GM12878 (cell line): ENCODE data around the gene ARID3B. TPM values are rescaled to one million over a fixed set of nuclear protein-coding genes. Genes with fewer than 3 reads are reported as not detected.

ENCODE experiments used
- ATAC-seq: fragments of 200-7000 bp; cut with Tn5 transposase; 3 replicates; pipeline ENCODE4 v1.9.1; 2020; ENCODE audit warnings: mild to moderate bottlenecking, moderate library complexity
- BruUV-seq: library from RNA; stranded (reverse); fragments of 400-500 nt; replicated peaks from 2 replicates; lab custom pipeline; 2021; lab: Mats Ljungman, UMichigan
- CTCF ChIA-PET: fragments of 300-600 bp; sonication (Branson Sonifier 250); formaldehyde crosslinking; extraction: SDS; loops from one replicate; lab custom pipeline; 2021; ENCODE audit warnings: inconsistent platforms; lab: Yijun Ruan, JAX
- POLR2A ChIA-PET: fragments of 350-600 bp; formaldehyde crosslinking; extraction: SDS; loops from one replicate; lab custom pipeline; 2021; ENCODE audit warnings: inconsistent platforms; lab: Charles Lee
- RAD21 ChIA-PET: fragments of 300-600 bp; sonication (Branson Sonifier 250); formaldehyde crosslinking; loops from one replicate; lab custom pipeline; 2023; ENCODE audit warnings: antibody characterized with exemption; ENCODE audit not compliant: unreplicated experiment; lab: Charles Lee
- SMC1A ChIA-PET: fragments of 300-600 bp; sonication (Branson Sonifier 250); formaldehyde crosslinking; loops from one replicate; lab custom pipeline; 2023; ENCODE audit not compliant: unreplicated experiment, uncharacterized antibody; lab: Charles Lee
- DNase-seq: peaks from one replicate; pipeline ENCODE4 v3.0.0-alpha.2; 2011; ENCODE audit warnings: low read depth, low spot score
- FAIRE-seq: peaks from 3 replicates; lab custom pipeline; 2011; peaks lifted over from hg19 to GRCh38; lab: Jason Lieb, UNC
- H2AFZ ChIP-seq: 2 replicates; pipeline ENCODE4 v1.6.0; 2011; ENCODE audit warnings: low read depth, low read length, control low read depth; ENCODE audit not compliant: control insufficient read depth
- H3K27ac ChIP-seq: 2 replicates; pipeline ENCODE4 v1.5.1; 2011; ENCODE audit warnings: control low read depth; ENCODE audit not compliant: control insufficient read depth, insufficient read depth
- H3K27me3 ChIP-seq, 2 experiments: replicated peaks in 1 of 2; 2 replicates each; pipeline versions ENCODE4 v1.6.0 to v1.6.1; 2011; ENCODE audit warnings: low read length in 1 of 2; ENCODE audit not compliant: control insufficient read depth in 2 of 2, insufficient read depth in 2 of 2
- H3K36me3 ChIP-seq, 2 experiments: 2 replicates each; pipeline ENCODE4 v1.5.1; 2011; ENCODE audit warnings: low read length in 1 of 2; ENCODE audit not compliant: control insufficient read depth in 2 of 2, insufficient read depth in 2 of 2
- H3K4me1 ChIP-seq: 2 replicates; pipeline ENCODE4 v1.6.1; 2011; ENCODE audit warnings: mild to moderate bottlenecking, low read length, moderate library complexity, mixed read lengths; ENCODE audit not compliant: control insufficient read depth, insufficient read depth
- H3K4me2 ChIP-seq: 2 replicates; pipeline ENCODE4 v1.6.0; 2011; ENCODE audit warnings: control low read depth; ENCODE audit not compliant: control insufficient read depth, insufficient read depth
- H3K4me3 ChIP-seq: fragments of 200-600 bp; sonication (generic); 2 replicates; pipeline ENCODE4 v1.5.1; 2016
- H3K79me2 ChIP-seq: 2 replicates; pipeline ENCODE4 v1.6.0; 2011; ENCODE audit warnings: low read length; ENCODE audit not compliant: control insufficient read depth, insufficient read depth
- H3K9ac ChIP-seq: 2 replicates; pipeline ENCODE4 v1.8.0; 2011; ENCODE audit warnings: low read length, control low read depth, mixed read lengths; ENCODE audit not compliant: control insufficient read depth, insufficient read depth
- H3K9me3 ChIP-seq: replicated peaks from 3 replicates; pipeline ENCODE4 v1.5.1; 2011; ENCODE audit warnings: mild to moderate bottlenecking, low read length; ENCODE audit not compliant: control insufficient read depth, insufficient read depth
- H4K20me1 ChIP-seq: 2 replicates; pipeline ENCODE4 v1.6.0; 2011; ENCODE audit not compliant: control insufficient read depth, insufficient read depth
- BCL11A ChIP-seq: IDR thresholded peaks from 2 replicates; pipeline ENCODE4 v1.6.1; 2011; ENCODE audit warnings: low read depth, low read length
- BCLAF1 ChIP-seq: fragments of 450-650 bp; IDR thresholded peaks from 2 replicates; pipeline ENCODE4 v1.6.1; 2017; ENCODE audit warnings: antibody characterized with exemption, mild to moderate bottlenecking, moderate library complexity
- HDGF ChIP-seq: fragments of 450-650 bp; IDR thresholded peaks from 2 replicates; pipeline ENCODE4 v1.6.1; 2016; ENCODE audit warnings: antibody characterized with exemption
- IKZF1 ChIP-seq: fragments of 450-650 bp; conservative IDR thresholded peaks from 2 replicates; pipeline ENCODE4 v1.6.1; 2017; ENCODE audit warnings: antibody characterized with exemption, mild to moderate bottlenecking
- NFIC ChIP-seq: IDR thresholded peaks from 2 replicates; pipeline ENCODE4 v1.6.1; 2012; ENCODE audit warnings: low read depth, mild to moderate bottlenecking, inconsistent platforms, low read length, moderate library complexity
- PKNOX1 ChIP-seq: fragments of 450-650 bp; IDR thresholded peaks from 2 replicates; pipeline ENCODE4 v1.6.1; 2016; ENCODE audit warnings: mild to moderate bottlenecking
- POLR2AphosphoS5 ChIP-seq: IDR thresholded peaks from 2 replicates; pipeline ENCODE4 v1.6.1; 2011; ENCODE audit warnings: mild to moderate bottlenecking, low read length, inconsistent platforms
- RB1 ChIP-seq: fragments of 450-650 bp; formaldehyde crosslinking; IDR thresholded peaks from 2 replicates; pipeline ENCODE4 v1.6.1; 2017; ENCODE audit warnings: mild to moderate bottlenecking, borderline replicate concordance
- SUPT20H ChIP-seq: IDR thresholded peaks from 2 replicates; pipeline ENCODE4 v1.6.1; 2011; ENCODE audit warnings: low read depth, mild to moderate bottlenecking, low read length, moderate library complexity, borderline replicate concordance; ENCODE audit not compliant: control insufficient read depth
- ZBTB11 ChIP-seq: fragments of 450-650 bp; formaldehyde crosslinking; IDR thresholded peaks from 2 replicates; pipeline ENCODE4 v1.5.0; 2022; ENCODE audit warnings: mild to moderate bottlenecking, missing genetic modification characterization
- ZNF687 ChIP-seq: fragments of 450-650 bp; IDR thresholded peaks from 2 replicates; pipeline ENCODE4 v1.6.1; 2017; ENCODE audit warnings: mild to moderate bottlenecking, moderate library complexity
- in situ Hi-C: fragments of 300-500 bp; cut with MboI; formaldehyde crosslinking; loops from 9 replicates; pipeline ENCODE4 v1.14.3; 2018; ENCODE audit warnings: mixed read lengths
- intact Hi-C: fragments of 100-400 bp; cut with micrococcal nuclease; formaldehyde crosslinking; loops from one replicate; pipeline ENCODE4 v1.14.2; 2022; ENCODE audit not compliant: unreplicated experiment
- polyA plus RNA-seq, 11 experiments: library from polyadenylated mRNA; depleted of rRNA in 4 of 11; unstranded in 6 of 11; stranded (reverse) in 5 of 11; fragments of >200 nt; fragmentation: Nextera tagmentation in 4 of 11; fragmentation: Illumina TruSeq in 1 of 11; extraction: Ambion mirVana in 4 of 11; extraction: Trizol in 1 of 11; gene quantifications; 1 replicate in 1 of 11; 2 replicates in 10 of 11; pipeline versions ENCODE4 v1.2.1 to v1.2.3, GENCODE V29; 2011 to 2016; ENCODE audit warnings: inconsistent platforms in 2 of 11, missing spikeins in 2 of 11, low read depth in 1 of 11
- total RNA-seq, 4 experiments: library from RNA; depleted of rRNA in 3 of 4; stranded (reverse); fragments of >200 nt in 3 of 4; fragmentation: Illumina TruSeq in 1 of 4; extraction: Trizol in 1 of 4; gene quantifications; 2 replicates each; pipeline versions ENCODE4 v1.2.1 to v1.2.3, GENCODE V29; 2013 to 2021

Gene ARID3B
- total and polyA plus RNA-seq, 10 of the 15 experiments (the other 5 are each of a cell fraction or from before 2014, with no cell fraction given) = 1.1 to 33.4 (median 24.0) TPM

- Histone ChIP-seq H3K4me1 (peaks cover 6% of the 10 kb centered on the region), H2AFZ (no peak overlapping the region), H3K79me2 (no peaks in the 10 kb centered on the region), H3K4me3 (no peak overlapping the region), H3K36me3 (no peaks in the 10 kb centered on the region), H3K27me3 (no peaks in the 10 kb centered on the region), H3K27ac (no peak overlapping the region), H4K20me1 (no peaks in the 10 kb centered on the region), H3K9me3 (no peaks in the 10 kb centered on the region), H3K4me2 (no peak overlapping the region), H3K9ac (no peak overlapping the region)
- FAIRE-seq (peak; percentile 27), ATAC-seq (no peak), DNase-seq (no peak)
- ChIA-PET RAD21 (no interaction called here), POLR2A (no interaction called here), CTCF (no interaction called here), SMC1A (no interaction called here)
- in situ Hi-C loops (no loop called here), intact Hi-C loops (no loop called here)
- BruUV-seq = no TSS peak
- TF ChIP-seq SUPT20H (no peak), ZBTB11 (CRISPR knock-in tag) (no peak), BCLAF1 (no peak), HDGF (no peak), IKZF1 (no peak), RB1 (no peak), PKNOX1 (no peak), ZNF687 (no peak), POLR2AphosphoS5 (no peak), NFIC (no peak), BCL11A (no peak)
Observed at GRCh38 chr15:74517096-74517495, 23.9 kb upstream of the ARID3B start.
